ENCODE data around the gene RRP36.

RRP36 gene

GRCh38 chr6:43016176-43016942, 5.1 kb upstream of the RRP36 start:
- Mint-ChIP-seq H3K36me3 (ENCODE audit: low read depth) (peaks cover 79% of the 10 kb centered on the region), H3K4me3 (peak overlapping the region; percentile 32), H3K27ac (peak overlapping the region; percentile 78), H3K4me1 (ENCODE audit: low read depth) (peaks cover 66% of the 10 kb centered on the region), H3K27me3 (no peaks in the 10 kb centered on the region), H3K9me3 (no peaks in the 10 kb centered on the region)
- no peak for DNase-seq

GRCh38 chr6:43016943-43017334, 4.5 kb upstream of the RRP36 start:
- H3K27me3 Mint-ChIP-seq: no peaks in the 10 kb centered on the region
- DNase-seq: no peak
- peak overlapping the region; percentile 78 for H3K27ac Mint-ChIP-seq
- peaks cover 76% of the 10 kb centered on the region for H3K36me3 Mint-ChIP-seq (ENCODE audit: low read depth)
- peaks cover 62% of the 10 kb centered on the region for H3K4me1 Mint-ChIP-seq (ENCODE audit: low read depth)
- H3K9me3 Mint-ChIP-seq: no peaks in the 10 kb centered on the region
- H3K4me3 Mint-ChIP-seq: no peak overlapping the region

GRCh38 chr6:43019152-43019551, 2.3 kb upstream of the RRP36 start:
- Mint-ChIP-seq H3K27ac (no peak overlapping the region), H3K27me3 (no peaks in the 10 kb centered on the region), H3K4me1 (ENCODE audit: low read depth) (peaks cover 57% of the 10 kb centered on the region), H3K9me3 (no peaks in the 10 kb centered on the region), H3K36me3 (ENCODE audit: low read depth) (peaks cover 69% of the 10 kb centered on the region), H3K4me3 (no peak overlapping the region)
- no peak for DNase-seq

- Mint-ChIP-seq H3K36me3 (ENCODE audit: low read depth) (peaks cover 72% of the 10 kb centered on the region), H3K4me1 (ENCODE audit: low read depth) (peaks cover 58% of the 10 kb centered on the region), H3K27me3 (no peaks in the 10 kb centered on the region), H3K27ac (peak overlapping the region; percentile 93), H3K9me3 (no peaks in the 10 kb centered on the region), H3K4me3 (peak overlapping the region; percentile 5)
- DNase-seq: no peak
These were observed 1.2 kb upstream of the RRP36 start for GRCh38 chr6:43020052-43020705.

GRCh38 chr6:43020847-43021246, 576 bp upstream of the RRP36 start:
- Mint-ChIP-seq H3K27me3 (no peaks in the 10 kb centered on the region), H3K4me1 (ENCODE audit: low read depth) (peaks cover 55% of the 10 kb centered on the region), H3K27ac (peak overlapping the region; percentile 93), H3K36me3 (ENCODE audit: low read depth) (peaks cover 79% of the 10 kb centered on the region), H3K4me3 (peak overlapping the region; percentile 97), H3K9me3 (no peaks in the 10 kb centered on the region)
- no peak for DNase-seq

DNA sequence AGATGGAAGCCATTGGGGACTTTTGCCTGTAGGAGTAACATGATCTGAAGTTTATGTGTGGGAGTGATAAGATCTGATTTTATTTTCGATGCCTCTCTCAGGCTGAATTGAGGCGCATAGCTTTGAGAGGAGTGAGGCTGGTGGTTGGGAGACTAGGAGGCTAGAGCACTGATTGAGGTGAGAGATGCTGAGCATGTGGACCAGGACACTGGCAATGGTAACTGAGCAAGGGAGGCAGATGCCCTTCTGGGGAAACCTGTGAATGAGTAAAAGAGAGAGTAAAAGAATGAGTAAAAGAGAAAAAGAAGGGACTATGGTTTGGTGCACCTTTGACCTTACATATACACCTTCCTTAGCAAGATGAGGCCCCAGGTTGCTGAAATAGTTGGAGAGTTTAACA, 3.0 kb downstream of the RRP36 start:
- Mint-ChIP-seq H3K27me3 (no peaks in the 10 kb centered on the region), H3K9me3 (no peaks in the 10 kb centered on the region), H3K4me1 (ENCODE audit: low read depth) (peaks cover 38% of the 10 kb centered on the region), H3K27ac (peak overlapping the region; percentile 84), H3K4me3 (peak overlapping the region; percentile 24), H3K36me3 (ENCODE audit: low read depth) (peaks cover 85% of the 10 kb centered on the region)
- DNase-seq: no peak

- Mint-ChIP-seq H3K27me3 (no peaks in the 10 kb centered on the region), H3K4me1 (ENCODE audit: low read depth) (peaks cover 26% of the 10 kb centered on the region), H3K9me3 (no peaks in the 10 kb centered on the region), H3K4me3 (no peak overlapping the region), H3K27ac (peak overlapping the region; percentile 55), H3K36me3 (ENCODE audit: low read depth) (peaks cover 81% of the 10 kb centered on the region)
- no peak for DNase-seq
These were observed 4.9 kb downstream of the RRP36 start for GRCh38 chr6:43026365-43026764.

DNA sequence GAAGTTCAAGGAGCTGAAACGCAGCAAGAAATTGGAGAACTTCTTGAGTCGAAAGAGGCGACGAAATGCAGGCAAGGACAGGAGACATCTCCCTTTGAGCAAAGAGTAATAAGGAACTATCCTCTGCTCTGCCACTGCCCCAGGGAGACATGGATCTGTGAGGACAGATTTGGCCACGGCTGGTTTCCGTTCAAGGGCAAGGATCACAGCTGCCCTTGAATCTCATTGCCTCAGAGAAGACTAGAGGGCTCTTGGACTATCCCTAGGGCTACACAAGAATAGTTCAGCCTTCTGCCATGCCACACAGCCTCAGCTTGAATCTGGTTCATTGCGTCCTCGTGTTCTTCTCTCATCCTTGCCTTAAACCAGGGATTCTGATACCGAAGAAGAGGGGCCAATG, 7.7 kb downstream of the RRP36 start:
- Mint-ChIP-seq H3K4me1 (ENCODE audit: low read depth) (peaks cover 17% of the 10 kb centered on the region), H3K27me3 (no peaks in the 10 kb centered on the region), H3K27ac (no peak overlapping the region), H3K9me3 (no peaks in the 10 kb centered on the region), H3K36me3 (ENCODE audit: low read depth) (peaks cover 94% of the 10 kb centered on the region), H3K4me3 (no peak overlapping the region)
- no peak for DNase-seq

DNA sequence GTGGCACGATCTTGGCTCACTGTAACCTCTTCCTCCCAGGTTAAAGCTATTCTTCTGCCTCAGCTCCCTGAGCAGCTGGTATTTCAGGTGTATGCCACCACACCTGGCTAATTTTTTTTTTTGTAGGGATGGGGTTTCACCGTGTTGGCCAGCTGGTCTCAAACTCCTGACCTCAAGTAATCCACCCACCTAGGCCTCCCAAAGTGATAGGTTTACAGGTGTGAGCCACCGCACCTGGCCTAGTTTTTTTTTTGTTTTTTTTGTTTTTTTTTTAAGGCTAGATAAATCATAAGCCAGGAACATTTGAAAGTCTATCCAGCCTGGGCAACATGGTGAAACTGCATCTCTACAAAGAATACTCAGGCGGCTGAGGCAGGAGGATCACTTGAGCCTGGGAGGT, 10.9 kb downstream of the RRP36 start:
- no peak for DNase-seq
- Mint-ChIP-seq H3K27ac (peak overlapping the region; percentile 14), H3K4me1 (ENCODE audit: low read depth) (peaks cover 5% of the 10 kb centered on the region), H3K36me3 (ENCODE audit: low read depth) (peaks cover 89% of the 10 kb centered on the region), H3K4me3 (no peak overlapping the region), H3K27me3 (no peaks in the 10 kb centered on the region), H3K9me3 (no peaks in the 10 kb centered on the region)

GRCh38 chr6:43033496-43034189, 12.2 kb downstream of the RRP36 start:
- Mint-ChIP-seq H3K4me1 (ENCODE audit: low read depth) (peaks cover 5% of the 10 kb centered on the region), H3K27ac (peak overlapping the region; percentile 56), H3K36me3 (ENCODE audit: low read depth) (peaks cover 89% of the 10 kb centered on the region), H3K4me3 (no peak overlapping the region), H3K9me3 (no peaks in the 10 kb centered on the region), H3K27me3 (no peaks in the 10 kb centered on the region)
- no peak for DNase-seq

DNA sequence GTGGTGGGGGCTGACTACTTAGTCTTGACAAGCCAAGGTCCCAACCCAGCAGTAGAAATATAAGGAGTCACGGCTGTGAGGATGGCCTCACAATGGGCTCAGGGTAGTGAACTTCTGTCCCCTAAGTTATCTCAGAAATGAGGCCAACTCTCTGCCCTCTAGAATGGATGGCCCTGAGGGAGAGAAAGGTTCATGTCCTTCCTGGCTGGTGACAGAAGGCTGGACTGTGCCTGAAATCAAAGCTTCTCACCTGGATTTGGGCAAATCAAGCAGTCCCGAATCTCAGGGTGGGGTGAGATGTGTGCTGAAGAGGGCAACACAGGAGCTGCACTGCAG, 12.7 kb downstream of the RRP36 start:
- Mint-ChIP-seq H3K9me3 (no peaks in the 10 kb centered on the region), H3K4me3 (no peak overlapping the region), H3K27me3 (no peaks in the 10 kb centered on the region), H3K36me3 (ENCODE audit: low read depth) (peaks cover 89% of the 10 kb centered on the region), H3K27ac (peak overlapping the region; percentile 56), H3K4me1 (ENCODE audit: low read depth) (peaks cover 5% of the 10 kb centered on the region)
- DNase-seq: no peak

GRCh38 chr6:43035495-43036194, 14.2 kb downstream of the RRP36 start:
- Mint-ChIP-seq H3K9me3 (no peaks in the 10 kb centered on the region), H3K27me3 (no peaks in the 10 kb centered on the region), H3K4me3 (no peak overlapping the region), H3K27ac (peak overlapping the region; percentile 34), H3K36me3 (ENCODE audit: low read depth) (peaks cover 89% of the 10 kb centered on the region), H3K4me1 (ENCODE audit: low read depth) (peaks cover 5% of the 10 kb centered on the region)
- no peak for DNase-seq

- peaks cover 89% of the 10 kb centered on the region for H3K36me3 Mint-ChIP-seq (ENCODE audit: low read depth)
- DNase-seq: no peak
- H3K4me1 Mint-ChIP-seq (ENCODE audit: low read depth): peaks cover 5% of the 10 kb centered on the region
- no peak overlapping the region for H3K27ac Mint-ChIP-seq
- H3K27me3 Mint-ChIP-seq: no peaks in the 10 kb centered on the region
- no peaks in the 10 kb centered on the region for H3K9me3 Mint-ChIP-seq
- no peak overlapping the region for H3K4me3 Mint-ChIP-seq
These were observed 15.3 kb downstream of the RRP36 start for GRCh38 chr6:43036712-43037111.

DNA sequence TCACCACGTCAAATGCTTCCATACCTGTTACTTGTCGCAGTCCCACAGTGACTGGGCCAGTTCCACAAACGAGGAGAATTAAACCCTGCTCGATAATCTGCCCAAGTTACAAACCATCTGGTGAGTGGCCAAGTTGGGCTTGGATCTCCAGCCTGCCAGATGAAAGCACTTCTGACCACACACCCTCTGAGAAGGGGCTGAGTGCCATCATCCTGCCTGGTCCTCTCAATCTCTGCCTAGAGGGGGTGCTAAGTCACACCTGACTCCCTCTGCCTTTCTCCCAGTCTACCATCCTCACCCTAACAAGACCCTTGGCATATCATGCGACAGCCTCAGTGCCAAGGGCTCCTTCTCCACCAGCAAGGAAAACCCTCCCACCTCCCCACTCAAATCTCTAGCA, 15.8 kb downstream of the RRP36 start:
- Mint-ChIP-seq H3K4me1 (ENCODE audit: low read depth) (peaks cover 5% of the 10 kb centered on the region), H3K4me3 (no peak overlapping the region), H3K27ac (peak overlapping the region; percentile 13), H3K27me3 (no peaks in the 10 kb centered on the region), H3K36me3 (ENCODE audit: low read depth) (peaks cover 87% of the 10 kb centered on the region), H3K9me3 (no peaks in the 10 kb centered on the region)
- DNase-seq: no peak

Data from activated T-cell treated with anti-CD3 and anti-CD28 coated beads, Interleukin-2, amount 50 U/mL, for 24 hours (primary cell).